Stimulated activated CD8-positive, alpha-beta memory T cell treated with anti-CD3 and anti-CD28 coated beads, Interleukin-7, amount 100 ng/mL, for 24 hours (primary cell): ENCODE measurements around the gene NBEA.
A peak's percentile ranks its signal among the peaks of the same experiment; 100 is the strongest.

ENCODE experiments used
- DNase-seq: peaks from one replicate; pipeline ENCODE4 v3.0.0-alpha.2; 2020; ENCODE audit warnings: low read depth

Gene NBEA

GRCh38 chr13:35711909-35712308 lies 769.8 kb downstream of the NBEA start:
- no peak for DNase-seq

DNA sequence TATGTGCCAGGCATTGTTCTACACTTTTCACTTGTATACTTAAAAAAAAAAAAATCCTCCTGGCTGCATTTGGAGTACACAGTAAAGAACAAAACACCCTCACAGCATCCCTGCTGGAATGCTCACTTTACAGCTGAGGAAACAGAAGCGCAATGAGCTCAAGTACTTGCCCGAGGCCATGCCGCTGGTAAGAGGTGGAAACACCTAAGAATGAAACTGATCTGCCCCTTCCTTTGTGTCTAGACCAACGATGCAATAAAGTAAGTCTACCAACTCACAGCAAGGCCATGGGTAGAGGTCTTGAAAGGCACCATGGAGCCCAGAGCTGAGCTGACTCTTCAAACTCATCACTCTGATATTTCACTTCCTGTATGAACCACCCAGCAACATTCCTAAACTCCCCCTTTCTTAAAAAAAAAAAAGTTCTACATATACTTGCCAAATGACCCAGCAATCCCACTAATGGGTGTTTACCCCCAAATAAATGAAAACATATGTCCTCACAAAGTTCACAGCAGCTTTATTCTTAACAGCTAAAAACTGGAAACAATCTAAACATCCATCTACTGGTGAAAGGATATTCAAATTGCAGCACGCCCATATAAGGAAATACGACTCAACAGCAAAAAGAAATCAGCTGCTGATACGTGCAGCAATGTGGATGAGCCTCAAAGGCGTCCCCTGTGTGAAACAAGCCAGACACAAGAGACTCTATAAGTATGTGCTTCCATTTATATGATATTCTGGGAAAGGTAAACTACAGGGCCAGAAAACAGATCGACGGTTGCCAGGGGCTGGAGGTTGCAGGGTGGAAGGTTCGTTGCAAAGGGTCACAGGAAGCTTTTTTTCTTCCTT lies 771.1 kb downstream of the NBEA start:
- DNase-seq = no peak

GRCh38 chr13:35714121-35714520 lies 772.1 kb downstream of the NBEA start:
- DNase-seq = no peak

- no peak for DNase-seq
Measured at GRCh38 chr13:35714588-35715377, 772.7 kb downstream of the NBEA start.

GRCh38 chr13:35716186-35716585 lies 774.1 kb downstream of the NBEA start:
- no peak for DNase-seq

DNA sequence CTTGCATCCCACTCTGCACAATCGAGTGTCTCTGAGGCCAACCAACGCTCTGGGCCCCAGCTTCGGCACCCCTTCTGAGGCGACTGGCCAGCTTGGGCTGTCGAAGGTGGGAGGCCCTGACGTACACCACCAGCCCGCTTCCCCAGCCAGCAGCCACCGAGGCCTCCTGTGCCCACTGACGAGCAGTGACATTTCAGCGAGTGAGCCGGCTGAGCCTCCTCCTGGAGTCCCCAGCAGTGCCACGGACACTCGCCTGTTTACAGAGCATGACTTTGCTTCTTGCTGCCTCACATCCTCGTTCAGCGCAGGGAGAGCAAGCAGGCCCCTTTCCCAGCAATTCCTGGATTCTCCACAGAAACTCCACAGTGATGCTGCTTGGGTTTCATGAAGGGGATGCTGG lies 774.7 kb downstream of the NBEA start:
- no peak for DNase-seq

- DNase-seq = no peak
Measured at GRCh38 chr13:35718084-35718483, 776.0 kb downstream of the NBEA start.

- DNase-seq = no peak
Measured at GRCh38 chr13:35720290-35720689, 778.2 kb downstream of the NBEA start.

- peak; percentile 13 for DNase-seq
Measured at GRCh38 chr13:35720690-35721554, 778.9 kb downstream of the NBEA start.
